RWPE2 (cell line): ENCODE measurements around the gene VWA3B.

Source experiments
- ATAC-seq: fragments of 200-7000 bp; cut with Tn5 transposase; 3 replicates; pipeline ENCODE4 v1.9.1; 2021; ENCODE audit warnings: low read depth
- DNase-seq: peaks from one replicate; pipeline ENCODE4 v3.0.0-alpha.2; 2020; ENCODE audit warnings: low spot score
- H3K27ac ChIP-seq: fragments of 450-650 bp; 2 replicates; pipeline ENCODE4 v1.5.1; 2017; ENCODE audit warnings: mild to moderate bottlenecking; ENCODE audit not compliant: poor library complexity, severe bottlenecking
- H3K27me3 ChIP-seq: fragments of 250-450 bp; sonication (Bioruptor Pico); 2 replicates; pipeline ENCODE4 v1.5.1; 2021; ENCODE audit warnings: mild to moderate bottlenecking, moderate library complexity; ENCODE audit not compliant: insufficient read depth, poor library complexity, severe bottlenecking
- H3K36me3 ChIP-seq: fragments of 250-450 bp; sonication (Bioruptor Pico); 2 replicates; pipeline ENCODE4 v1.5.1; 2020; ENCODE audit warnings: low read depth, mild to moderate bottlenecking, moderate library complexity
- H3K4me1 ChIP-seq: fragments of 250-450 bp; sonication (Bioruptor Pico); 2 replicates; pipeline ENCODE4 v1.5.1; 2021; ENCODE audit warnings: mild to moderate bottlenecking, moderate library complexity; ENCODE audit not compliant: insufficient read depth, poor library complexity, severe bottlenecking
- H3K4me3 ChIP-seq: fragments of 250-450 bp; sonication (Bioruptor Pico); 2 replicates; pipeline ENCODE4 v1.5.1; 2021; ENCODE audit warnings: mild to moderate bottlenecking, moderate library complexity; ENCODE audit not compliant: severe bottlenecking
- H3K9me3 ChIP-seq: fragments of 250-450 bp; sonication (Bioruptor Pico); 2 replicates; pipeline ENCODE4 v1.5.1; 2021; ENCODE audit warnings: mild to moderate bottlenecking, moderate library complexity; ENCODE audit not compliant: severe bottlenecking
- CTCF ChIP-seq: fragments of 450-650 bp; IDR thresholded peaks from one replicate; pipeline ENCODE4 v1.5.1; 2017; ENCODE audit warnings: mild to moderate bottlenecking, moderate library complexity; ENCODE audit not compliant: poor library complexity, severe bottlenecking

VWA3B gene

GRCh38 chr2:98293931-98294687 lies 207.1 kb downstream of the VWA3B start:
- H3K4me3 ChIP-seq: no peak overlapping the region
- H3K27ac ChIP-seq: no peak overlapping the region
- ATAC-seq (no peak), DNase-seq (no peak)
- H3K27me3 ChIP-seq: peaks cover 10% of the 10 kb centered on the region
- H3K4me1 ChIP-seq: no peaks in the 10 kb centered on the region
- no peaks in the 10 kb centered on the region for H3K36me3 ChIP-seq
- H3K9me3 ChIP-seq: no peaks in the 10 kb centered on the region
- no peak for TF ChIP-seq CTCF

GRCh38 chr2:98294711-98295110 lies 207.7 kb downstream of the VWA3B start:
- Histone ChIP-seq H3K9me3 (no peaks in the 10 kb centered on the region), H3K27me3 (peaks cover 10% of the 10 kb centered on the region), H3K4me3 (no peak overlapping the region), H3K27ac (no peak overlapping the region), H3K36me3 (no peaks in the 10 kb centered on the region), H3K4me1 (no peaks in the 10 kb centered on the region)
- TF ChIP-seq CTCF: no peak
- DNase-seq: no peak
- no peak for ATAC-seq

- H3K9me3 ChIP-seq: no peaks in the 10 kb centered on the region
- H3K27me3 ChIP-seq: peaks cover 10% of the 10 kb centered on the region
- DNase-seq: no peak
- H3K36me3 ChIP-seq: no peaks in the 10 kb centered on the region
- H3K4me1 ChIP-seq: no peaks in the 10 kb centered on the region
- H3K27ac ChIP-seq: no peak overlapping the region
- TF ChIP-seq CTCF: no peak
- no peak for ATAC-seq
- H3K4me3 ChIP-seq: no peak overlapping the region
These were observed 208.3 kb downstream of the VWA3B start for GRCh38 chr2:98295275-98295674.

- Histone ChIP-seq H3K27me3 (peaks cover 10% of the 10 kb centered on the region), H3K4me3 (no peak overlapping the region), H3K9me3 (no peaks in the 10 kb centered on the region), H3K36me3 (no peaks in the 10 kb centered on the region), H3K27ac (no peak overlapping the region), H3K4me1 (no peaks in the 10 kb centered on the region)
- TF ChIP-seq CTCF: no peak
- DNase-seq (no peak), ATAC-seq (no peak)
These were observed 208.9 kb downstream of the VWA3B start for GRCh38 chr2:98295721-98296414.

GRCh38 chr2:98296440-98296839 lies 209.5 kb downstream of the VWA3B start:
- no peak for TF ChIP-seq CTCF
- peaks cover 10% of the 10 kb centered on the region for H3K27me3 ChIP-seq
- no peak for DNase-seq
- H3K9me3 ChIP-seq: no peaks in the 10 kb centered on the region
- no peak overlapping the region for H3K4me3 ChIP-seq
- H3K36me3 ChIP-seq: no peaks in the 10 kb centered on the region
- H3K27ac ChIP-seq: no peak overlapping the region
- no peak for ATAC-seq
- no peaks in the 10 kb centered on the region for H3K4me1 ChIP-seq
